Pancreas (tissue), 10 donors: ENCODE data around the gene C3orf18. TPM values are rescaled to one million over a fixed set of nuclear protein-coding genes. Genes with fewer than 3 reads are reported as not detected.
A peak's percentile ranks its signal among the peaks of the same experiment; 100 is the strongest.

Source experiments
- ATAC-seq, 4 donors: fragments of 200-7000 bp; cut with Tn5 transposase; one replicate each; pipeline versions ENCODE4 v1.8.0 to v1.9.1; 2020; ENCODE audit warnings: mild to moderate bottlenecking in 4 of 4, moderate library complexity in 4 of 4
- DNase-seq, 6 donors: peaks; one replicate each; pipeline ENCODE4 v3.0.0-alpha.2; 2020
- FAIRE-seq: peaks from 2 replicates; lab custom pipeline; 2012; peaks lifted over from hg19 to GRCh38; lab: Jason Lieb, UNC
- H3K27ac ChIP-seq, 4 donors: fragments of 200-600 bp; sonication (generic); 1 replicate in 3 of 4; 2 replicates in 1 of 4; pipeline versions ENCODE4 v1.5.0 to v1.8.0; 2020
- H3K27me3 ChIP-seq, 4 donors: fragments of 200-600 bp; one replicate each; pipeline ENCODE4 v1.8.0; 2021
- H3K36me3 ChIP-seq, 3 donors: fragments of 200-600 bp; sonication (generic) in 1 of 3; one replicate each; pipeline versions ENCODE4 v1.5.0 to v1.8.0; 2020 to 2021
- H3K4me1 ChIP-seq, 3 donors: fragments of 200-600 bp; one replicate each; pipeline ENCODE4 v1.8.0; 2021
- H3K4me3 ChIP-seq, 4 donors: fragments of 200-600 bp; sonication (generic) in 2 of 4; one replicate each; pipeline versions ENCODE4 v1.5.0 to v1.8.0; 2020 to 2021
- H3K9me3 ChIP-seq, 4 donors: fragments of 200-600 bp; one replicate each; pipeline ENCODE4 v1.8.0; 2021
- WGBS, 2 donors: extraction: QIAGEN DNeasy Blood & Tissue Kit; methylation state at CpG; one replicate each; pipeline ENCODE4 v1.1.7; 2013; 5-methylcytosine and 5-hydroxymethylcytosine counted together
- intact Hi-C, 3 donors: fragments of 100-400 bp; cut with DNase I; formaldehyde crosslinking; loops; one replicate each; pipeline versions ENCODE4 v1.11.1 to v1.14.2; 2022
- polyA plus RNA-seq, 2 donors: library from polyadenylated mRNA; stranded (reverse); fragments of 200-250 nt; gene quantifications; one replicate each; pipeline ENCODE4 v1.2.3, GENCODE V29; 2013
- total RNA-seq, 6 donors: library from RNA; stranded (reverse); fragmentation: NEBNext Ultra II Directional in 4 of 6; extraction: Animal tissue kit (Norgen Biotek cat#: 25700) in 4 of 6; gene quantifications; one replicate each; pipeline versions ENCODE4 v1.2.1 to v1.2.4, GENCODE V29; 2021 to 2023
- TF ChIP-seq, protein P1 (sequence below), 4 donors: fragments of 200-600 bp; sonication (generic) in 3 of 4; IDR thresholded peaks; one replicate each; pipeline versions ENCODE4 v1.5.0 to v1.8.0; 2021; ENCODE audit warnings: antibody characterized with exemption in 4 of 4
- donor health status: healthy with polysubstance abuse.
- donor health status: DM: no; HTN: no; CAD: no; lungs with moderate emphysema.
- donor health status: DM: no; HTN: no; CAD: no.
- donor health status: control.
- donor health status: control.
- donor health status: Bipolar disorder and iron deficiency.
- donor health status: DM: yes; HTN: yes; CAD: no.
- donor health status: DM: no; HTN: no; CAD: no.
- donor health status: DM: no; HTN: no; CAD: no.
- donor health status: DM: yes; HTN: yes; CAD: no.

The C3orf18 gene
- total and polyA plus RNA-seq, 8 donors = 3.2 to 8.9 (median 5.0) TPM

DNA sequence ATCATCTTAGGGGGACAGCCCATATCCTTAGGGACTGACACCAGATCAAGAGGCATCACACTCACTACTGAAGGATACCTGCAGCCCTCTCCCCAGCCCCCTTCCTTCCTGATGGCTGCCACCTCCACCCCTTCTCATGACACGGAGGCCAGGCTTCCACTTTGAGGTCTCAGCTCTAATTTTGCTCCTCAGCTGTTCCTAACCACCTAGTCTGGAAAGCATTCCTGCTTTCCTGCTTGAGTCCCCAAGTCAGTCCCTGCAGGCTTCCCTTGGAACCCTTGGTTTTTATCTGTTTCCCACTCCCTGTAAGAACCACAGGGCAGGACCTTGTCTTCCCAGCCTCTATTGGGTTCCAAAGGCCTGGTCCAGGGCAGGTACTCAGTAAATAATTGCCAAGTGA lies 3.2 kb downstream of the C3orf18 start:
- ATAC-seq = no peak
- TF ChIP-seq, protein P1, sequence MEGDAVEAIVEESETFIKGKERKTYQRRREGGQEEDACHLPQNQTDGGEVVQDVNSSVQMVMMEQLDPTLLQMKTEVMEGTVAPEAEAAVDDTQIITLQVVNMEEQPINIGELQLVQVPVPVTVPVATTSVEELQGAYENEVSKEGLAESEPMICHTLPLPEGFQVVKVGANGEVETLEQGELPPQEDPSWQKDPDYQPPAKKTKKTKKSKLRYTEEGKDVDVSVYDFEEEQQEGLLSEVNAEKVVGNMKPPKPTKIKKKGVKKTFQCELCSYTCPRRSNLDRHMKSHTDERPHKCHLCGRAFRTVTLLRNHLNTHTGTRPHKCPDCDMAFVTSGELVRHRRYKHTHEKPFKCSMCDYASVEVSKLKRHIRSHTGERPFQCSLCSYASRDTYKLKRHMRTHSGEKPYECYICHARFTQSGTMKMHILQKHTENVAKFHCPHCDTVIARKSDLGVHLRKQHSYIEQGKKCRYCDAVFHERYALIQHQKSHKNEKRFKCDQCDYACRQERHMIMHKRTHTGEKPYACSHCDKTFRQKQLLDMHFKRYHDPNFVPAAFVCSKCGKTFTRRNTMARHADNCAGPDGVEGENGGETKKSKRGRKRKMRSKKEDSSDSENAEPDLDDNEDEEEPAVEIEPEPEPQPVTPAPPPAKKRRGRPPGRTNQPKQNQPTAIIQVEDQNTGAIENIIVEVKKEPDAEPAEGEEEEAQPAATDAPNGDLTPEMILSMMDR (IDR thresholded peaks at IDR 0.05) = no peak
- no peak for FAIRE-seq
- intact Hi-C loops = no loop called here
- no peaks in the 10 kb centered on the region for H3K27me3 ChIP-seq
- H3K36me3 ChIP-seq = no peaks in the 10 kb centered on the region
- no peak overlapping the region for H3K27ac ChIP-seq
- WGBS, 2 donors = 78 to 94% methylated on average over 1 of the region's 1 CpG
- no peak for DNase-seq
- peaks cover 0 to 10% (median 6%) of the 10 kb centered on the region in 3 donors for H3K4me1 ChIP-seq
- no peaks in the 10 kb centered on the region for H3K9me3 ChIP-seq
- H3K4me3 ChIP-seq = no peak overlapping the region

DNA sequence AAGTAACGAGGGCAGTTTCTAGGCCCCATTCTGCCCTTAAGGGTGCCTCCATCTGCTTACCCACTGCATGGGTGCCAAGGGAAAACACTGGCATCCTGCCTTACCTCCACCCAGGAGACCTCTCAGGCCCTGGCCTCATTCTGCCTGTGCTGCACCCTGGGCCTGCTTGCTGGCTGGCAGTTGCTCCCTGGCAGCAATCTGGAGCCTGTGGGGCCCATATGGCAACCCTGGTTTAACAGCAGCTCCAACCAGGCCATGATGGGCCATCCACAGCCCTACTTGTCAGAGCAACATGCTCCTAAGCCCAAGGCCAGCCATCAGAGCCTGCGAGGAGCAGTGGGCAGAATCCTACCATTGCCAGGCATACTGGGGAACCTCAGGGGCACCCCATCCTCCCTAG lies 3.7 kb downstream of the C3orf18 start:
- H3K27ac ChIP-seq = no peak overlapping the region
- no peaks in the 10 kb centered on the region for H3K36me3 ChIP-seq
- FAIRE-seq (no peak), DNase-seq (no peak), ATAC-seq (no peak)
- no peaks in the 10 kb centered on the region for H3K27me3 ChIP-seq
- 74 to 75% methylated on average over 2 of the region's 2 CpGs for WGBS, 2 donors
- TF ChIP-seq, protein P1 (IDR thresholded peaks at IDR 0.05) = no peak
- intact Hi-C loops = no loop called here
- H3K4me3 ChIP-seq = no peak overlapping the region
- no peaks in the 10 kb centered on the region for H3K9me3 ChIP-seq
- peaks cover 0 to 10% (median 6%) of the 10 kb centered on the region in 3 donors for H3K4me1 ChIP-seq

DNA sequence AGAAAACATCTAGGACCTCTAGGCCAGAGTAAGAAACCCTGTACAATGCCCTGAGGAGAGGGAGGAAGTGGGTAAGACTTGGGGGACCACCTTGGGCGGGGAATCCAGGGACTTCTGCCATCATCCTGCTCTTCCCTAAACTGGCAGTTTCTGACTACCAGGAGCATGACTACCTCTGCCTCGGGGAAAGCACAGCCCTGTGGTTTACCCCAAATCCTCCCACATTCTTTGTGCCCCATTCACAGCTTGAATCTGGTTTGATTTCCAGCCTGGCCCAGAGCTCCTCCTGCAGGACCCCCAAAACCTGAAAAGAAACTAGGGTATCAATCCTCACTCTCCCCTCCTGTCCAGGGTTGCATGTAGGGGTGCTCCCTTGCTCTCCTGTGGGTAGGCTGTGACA lies 4.7 kb downstream of the C3orf18 start:
- H3K27ac ChIP-seq = no peak overlapping the region
- WGBS, 2 donors = 72 to 75% methylated on average over 2 of the region's 2 CpGs
- no peaks in the 10 kb centered on the region for H3K36me3 ChIP-seq
- H3K27me3 ChIP-seq = no peaks in the 10 kb centered on the region
- H3K4me3 ChIP-seq = no peak overlapping the region
- TF ChIP-seq, protein P1 (IDR thresholded peaks at IDR 0.05) = no peak
- ATAC-seq = no peak
- intact Hi-C loops = no loop called here
- no peaks in the 10 kb centered on the region for H3K9me3 ChIP-seq
- DNase-seq = no peak
- peaks cover 0 to 2% (median 0%) of the 10 kb centered on the region in 3 donors for H3K4me1 ChIP-seq
- FAIRE-seq = no peak

DNA sequence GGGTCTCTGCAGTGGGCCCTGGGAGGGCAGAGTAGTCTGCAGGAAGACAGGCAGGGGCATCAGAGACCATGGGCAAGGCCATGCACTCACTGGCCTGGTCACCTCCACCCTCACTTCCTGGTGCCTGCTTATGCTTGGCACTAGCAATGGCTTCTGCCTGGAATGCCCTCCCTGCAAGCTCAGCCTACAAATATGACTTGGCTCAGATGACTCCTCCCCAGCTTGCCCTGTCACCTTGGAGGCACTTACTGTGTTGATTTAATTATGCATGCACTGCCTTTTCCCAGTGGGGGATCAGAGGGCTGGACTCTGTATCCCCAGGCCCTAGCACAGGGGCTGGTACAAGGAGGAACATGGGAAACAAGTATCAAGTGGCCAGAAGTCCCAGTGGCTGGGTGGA lies 7.8 kb downstream of the C3orf18 start:
- intact Hi-C loops = loop anchor here in 1 of 3 donors (10.0 kb wide), 1 partner anchor 215 kb away; the partner anchor contains the start of genes RASSF1 and ZMYND10

DNA sequence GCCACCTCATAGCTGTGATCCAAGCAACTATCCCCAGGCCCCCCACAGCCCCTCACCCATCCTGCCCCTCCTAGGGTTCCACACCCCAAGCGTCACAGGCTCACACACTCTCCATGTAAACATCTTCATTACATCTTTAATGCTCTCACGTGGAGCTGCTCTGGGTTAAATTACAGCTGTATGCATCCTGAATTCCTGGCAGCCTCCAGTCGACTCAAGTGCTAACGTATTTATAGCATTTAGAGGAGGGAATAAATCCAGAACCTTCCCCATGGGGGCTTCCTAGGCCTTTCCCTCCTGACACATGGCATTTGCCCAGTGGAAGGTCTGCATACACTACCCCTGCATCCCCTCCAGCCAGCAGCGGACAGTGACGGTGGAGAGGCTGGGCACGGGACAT lies 9.6 kb downstream of the C3orf18 start:
- WGBS, 2 donors = 68 to 70% methylated on average over 7 of the region's 7 CpGs
- TF ChIP-seq, protein P1 (IDR thresholded peaks at IDR 0.05) = no peak
- H3K36me3 ChIP-seq = no peaks in the 10 kb centered on the region
- DNase-seq (no peak), ATAC-seq (no peak), FAIRE-seq (no peak)
- H3K4me1 ChIP-seq = no peaks in the 10 kb centered on the region
- no peak overlapping the region for H3K27ac ChIP-seq
- intact Hi-C loops = loop anchor here in 1 of 3 donors (10.0 kb wide), 1 partner anchor 213 kb away; the partner anchor contains the start of genes RASSF1 and ZMYND10
- no peaks in the 10 kb centered on the region for H3K27me3 ChIP-seq
- no peaks in the 10 kb centered on the region for H3K9me3 ChIP-seq
- H3K4me3 ChIP-seq = no peak overlapping the region

More for the DNA sequence above, 7.8 kb downstream of the C3orf18 start:
- Histone ChIP-seq H3K27ac (no peak overlapping the region), H3K36me3 (no peaks in the 10 kb centered on the region), H3K27me3 (no peaks in the 10 kb centered on the region), H3K4me1 (no peaks in the 10 kb centered on the region), H3K4me3 (no peak overlapping the region), H3K9me3 (no peaks in the 10 kb centered on the region)
- DNase-seq = no peak
- ATAC-seq = peak; percentile 21 to 75 (median 36)
- TF ChIP-seq, protein P1 (IDR thresholded peaks at IDR 0.05) = no peak
- no peak for FAIRE-seq
